ENCODE data around the gene PTPRG.

PTPRG gene

GRCh38 chr3:61593446-61594029 is 32.2 kb downstream of the PTPRG start:
- no peak for DNase-seq

GRCh38 chr3:61594144-61594963 is 33.0 kb downstream of the PTPRG start:
- no peak for DNase-seq

GRCh38 chr3:61594964-61595285 is 33.6 kb downstream of the PTPRG start:
- DNase-seq: no peak

GRCh38 chr3:61595288-61595687 is 33.9 kb downstream of the PTPRG start:
- DNase-seq: no peak

- DNase-seq: no peak
Measured at GRCh38 chr3:61595826-61596225, 34.5 kb downstream of the PTPRG start.

- no peak for DNase-seq
Measured at GRCh38 chr3:61597906-61598305, 36.5 kb downstream of the PTPRG start.

GRCh38 chr3:61600195-61600594 is 38.8 kb downstream of the PTPRG start:
- DNase-seq: no peak

- no peak for DNase-seq
Measured at GRCh38 chr3:61601831-61602230, 40.5 kb downstream of the PTPRG start.

GRCh38 chr3:61602466-61602865 is 41.1 kb downstream of the PTPRG start:
- DNase-seq: no peak

GRCh38 chr3:61605589-61606175 is 44.3 kb downstream of the PTPRG start:
- DNase-seq: no peak

GRCh38 chr3:61606196-61606595 is 44.8 kb downstream of the PTPRG start:
- DNase-seq: no peak

- no peak for DNase-seq
Measured at GRCh38 chr3:61608072-61608471, 46.7 kb downstream of the PTPRG start.

- DNase-seq: no peak
Measured at GRCh38 chr3:61608711-61609110, 47.3 kb downstream of the PTPRG start.

GRCh38 chr3:61610316-61610715 is 48.9 kb downstream of the PTPRG start:
- no peak for DNase-seq

- no peak for DNase-seq
Measured at GRCh38 chr3:61612211-61613194, 51.1 kb downstream of the PTPRG start.

GRCh38 chr3:61613666-61614065 is 52.3 kb downstream of the PTPRG start:
- DNase-seq: no peak

- DNase-seq: no peak
Measured at GRCh38 chr3:61615643-61616042, 54.3 kb downstream of the PTPRG start.

- no peak for DNase-seq
Measured at GRCh38 chr3:61616586-61616985, 55.2 kb downstream of the PTPRG start.

- no peak for DNase-seq
Measured at GRCh38 chr3:61617041-61617440, 55.7 kb downstream of the PTPRG start.

- DNase-seq: no peak
Measured at GRCh38 chr3:61617651-61618050, 56.3 kb downstream of the PTPRG start.

GRCh38 chr3:61618231-61618630 is 56.9 kb downstream of the PTPRG start:
- no peak for DNase-seq

- DNase-seq: no peak
Measured at GRCh38 chr3:61618871-61619270, 57.5 kb downstream of the PTPRG start.

GRCh38 chr3:61620073-61620472 is 58.7 kb downstream of the PTPRG start:
- no peak for DNase-seq
